ENCODE results near the gene GSC2. TPM values are rescaled to one million over a fixed set of nuclear protein-coding genes. Genes with fewer than 3 reads are reported as not detected.

The GSC2 gene
- total RNA-seq, 1 donor from 2014 or later = not detected

- Histone ChIP-seq H3K27me3 (ENCODE audit: insufficient read depth, low read length) (no peaks in the 10 kb centered on the region), H3K36me3 (ENCODE audit: insufficient read depth, low read length) (no peaks in the 10 kb centered on the region), H3K27ac (ENCODE audit: low read depth, low read length) (no peak overlapping the region), H3K4me3 (ENCODE audit: insufficient read depth, low read depth, low read length) (no peak overlapping the region), H3K79me2 (ENCODE audit: insufficient read depth, low read length) (no peaks in the 10 kb centered on the region), H3K9ac (ENCODE audit: low read length) (peak overlapping the region; percentile 12), H3K4me1 (ENCODE audit: insufficient read depth, low read length) (peaks cover 6% of the 10 kb centered on the region), H4K20me1 (ENCODE audit: insufficient read depth, low read length) (no peaks in the 10 kb centered on the region), H3K9me3 (ENCODE audit: insufficient read depth, low read depth, low read length) (no peaks in the 10 kb centered on the region), H3K4me2 (ENCODE audit: low read length) (no peak overlapping the region), H2AFZ (ENCODE audit: low read depth, low read length) (no peak overlapping the region)
- Mint-ChIP-seq H3K36me3 (ENCODE audit: low read depth, unreplicated experiment) (peaks cover 32% of the 10 kb centered on the region), H3K4me3 (ENCODE audit: unreplicated experiment) (no peak overlapping the region), H3K27ac (ENCODE audit: unreplicated experiment) (no peak overlapping the region), H3K4me1 (ENCODE audit: low read depth, unreplicated experiment) (peaks cover 7% of the 10 kb centered on the region), H3K9me3 (ENCODE audit: unreplicated experiment) (no peaks in the 10 kb centered on the region), H3K27me3 (ENCODE audit: low read depth, unreplicated experiment) (no peaks in the 10 kb centered on the region)
- DNase-seq (ENCODE audit: low read depth) (no peak), FAIRE-seq (no peak)
- TF ChIP-seq EZH2 (IDR thresholded peaks at IDR 0.05; ENCODE audit: insufficient read depth, low read length) (no peak), CTCF (IDR thresholded peaks at IDR 0.05; ENCODE audit: insufficient read depth, low read depth, low read length) (no peak)
Measured at GRCh38 chr22:19184276-19184997, 34.3 kb upstream of the GSC2 start.

- TF ChIP-seq EZH2 (IDR thresholded peaks at IDR 0.05; ENCODE audit: insufficient read depth, low read length) (no peak), CTCF (IDR thresholded peaks at IDR 0.05; ENCODE audit: insufficient read depth, low read depth, low read length) (no peak)
- H3K4me3 ChIP-seq (ENCODE audit: insufficient read depth, low read depth, low read length) = no peak overlapping the region
- FAIRE-seq = no peak
Measured at GRCh38 chr22:19183216-19183615, 33.1 kb upstream of the GSC2 start.

More at GRCh38 chr22:19183216-19183615, 33.1 kb upstream of the GSC2 start:
- Histone ChIP-seq H3K27ac (ENCODE audit: low read depth, low read length) (no peak overlapping the region), H3K4me2 (ENCODE audit: low read length) (no peak overlapping the region), H3K9ac (ENCODE audit: low read length) (no peak overlapping the region), H3K9me3 (ENCODE audit: insufficient read depth, low read depth, low read length) (no peaks in the 10 kb centered on the region), H3K79me2 (ENCODE audit: insufficient read depth, low read length) (peaks cover under 1% of the 10 kb centered on the region), H3K36me3 (ENCODE audit: insufficient read depth, low read length) (no peaks in the 10 kb centered on the region), H3K4me1 (ENCODE audit: insufficient read depth, low read length) (peaks cover 11% of the 10 kb centered on the region), H3K27me3 (ENCODE audit: insufficient read depth, low read length) (no peaks in the 10 kb centered on the region), H2AFZ (ENCODE audit: low read depth, low read length) (no peak overlapping the region), H4K20me1 (ENCODE audit: insufficient read depth, low read length) (no peaks in the 10 kb centered on the region)
- peaks cover 25% of the 10 kb centered on the region for H3K36me3 Mint-ChIP-seq (ENCODE audit: low read depth, unreplicated experiment)
- H3K9me3 Mint-ChIP-seq (ENCODE audit: unreplicated experiment) = no peaks in the 10 kb centered on the region
- DNase-seq (ENCODE audit: low read depth) = no peak
- no peaks in the 10 kb centered on the region for H3K27me3 Mint-ChIP-seq (ENCODE audit: low read depth, unreplicated experiment)
- H3K4me3 Mint-ChIP-seq (ENCODE audit: unreplicated experiment) = no peak overlapping the region
- H3K4me1 Mint-ChIP-seq (ENCODE audit: low read depth, unreplicated experiment) = peaks cover 10% of the 10 kb centered on the region
- H3K27ac Mint-ChIP-seq (ENCODE audit: unreplicated experiment) = no peak overlapping the region
